Endodermal cell (in vitro differentiated cells): ENCODE data around the gene KDM7A. TPM values are rescaled to one million over a fixed set of nuclear protein-coding genes. Genes with fewer than 3 reads are reported as not detected.

Experiments used
- DNase-seq: peaks from one replicate; pipeline ENCODE4 v3.0.0-alpha.2; 2017
- H3K27ac ChIP-seq: 2 replicates; pipeline ENCODE4 v1.5.1; 2013; ENCODE audit warnings: mild to moderate bottlenecking, low read depth, low read length, moderate library complexity
- H3K27me3 ChIP-seq: 2 replicates; pipeline ENCODE4 v1.6.1; 2013; ENCODE audit warnings: mild to moderate bottlenecking, low read length, moderate library complexity; ENCODE audit not compliant: insufficient read depth, control insufficient read depth, poor library complexity, severe bottlenecking
- H3K36me3 ChIP-seq: 2 replicates; pipeline ENCODE4 v1.7.0; 2013; ENCODE audit warnings: mild to moderate bottlenecking, low read length, moderate library complexity; ENCODE audit not compliant: control insufficient read depth, insufficient read depth
- H3K4me1 ChIP-seq: one replicate; pipeline ENCODE4 v1.7.0; 2013; ENCODE audit warnings: low read length; ENCODE audit not compliant: control insufficient read depth, insufficient read depth
- H3K4me3 ChIP-seq: 2 replicates; pipeline ENCODE4 v1.5.1; 2013; ENCODE audit warnings: mild to moderate bottlenecking, low read length, moderate library complexity
- H3K9ac ChIP-seq: 2 replicates; pipeline ENCODE4 v1.6.1; 2013; ENCODE audit warnings: mild to moderate bottlenecking, low read length, moderate library complexity; ENCODE audit not compliant: poor library complexity, severe bottlenecking; ENCODE audit errors: extremely low read depth
- H3K9me3 ChIP-seq: 2 replicates; pipeline ENCODE4 v1.6.1; 2013; ENCODE audit warnings: mild to moderate bottlenecking, low read length, moderate library complexity; ENCODE audit not compliant: control insufficient read depth
- H3K27ac Mint-ChIP-seq: 2 replicates; pipeline ENCODE4 v1.8.0; 2020; ENCODE audit warnings: mixed read lengths
- H3K27me3 Mint-ChIP-seq: 2 replicates; pipeline ENCODE4 v1.8.0; 2021; ENCODE audit warnings: mild to moderate bottlenecking, mixed read lengths; ENCODE audit not compliant: insufficient read depth
- H3K36me3 Mint-ChIP-seq: 2 replicates; pipeline ENCODE4 v1.8.0; 2020; ENCODE audit warnings: low read depth, mixed read lengths
- H3K4me1 Mint-ChIP-seq: 2 replicates; pipeline ENCODE4 v1.8.0; 2020; ENCODE audit warnings: mixed read lengths
- H3K4me3 Mint-ChIP-seq: 2 replicates; pipeline ENCODE4 v1.8.0; 2020; ENCODE audit warnings: mild to moderate bottlenecking, moderate library complexity, mixed read lengths
- H3K9me3 Mint-ChIP-seq: 2 replicates; pipeline ENCODE4 v1.8.0; 2020; ENCODE audit warnings: mild to moderate bottlenecking, mixed read lengths
- WGBS, 2 experiments: methylation state at CpG; one replicate each; pipeline versions ENCODE4 v1.1.5 to v1.1.7; 2013; ENCODE audit warnings: missing lambda C conversion rate in 2 of 2, mixed read lengths in 1 of 2; ENCODE audit not compliant: insufficient coverage in 1 of 2, insufficient read length in 1 of 2; 5-methylcytosine and 5-hydroxymethylcytosine counted together
- total RNA-seq, 2 donors: library from RNA; stranded (reverse); fragmentation: NEBNext Ultra II Directional in 1 of 2; extraction: Animal tissue kit (Norgen Biotek cat#: 25700) in 1 of 2; gene quantifications; 2 replicates in 1 of 2; 3 replicates in 1 of 2; pipeline ENCODE4 v1.2.1, GENCODE V29; 2021
- TF ChIP-seq, protein P1 (sequence below): fragments of 200-600 bp; sonication (generic); conservative IDR thresholded peaks from 2 replicates; pipeline ENCODE4 v1.5.0; 2021; ENCODE audit warnings: antibody characterized with exemption, mild to moderate bottlenecking

KDM7A gene
- total RNA-seq, 2 donors from 2014 or later: 22.9 to 24.5 TPM

DNA sequence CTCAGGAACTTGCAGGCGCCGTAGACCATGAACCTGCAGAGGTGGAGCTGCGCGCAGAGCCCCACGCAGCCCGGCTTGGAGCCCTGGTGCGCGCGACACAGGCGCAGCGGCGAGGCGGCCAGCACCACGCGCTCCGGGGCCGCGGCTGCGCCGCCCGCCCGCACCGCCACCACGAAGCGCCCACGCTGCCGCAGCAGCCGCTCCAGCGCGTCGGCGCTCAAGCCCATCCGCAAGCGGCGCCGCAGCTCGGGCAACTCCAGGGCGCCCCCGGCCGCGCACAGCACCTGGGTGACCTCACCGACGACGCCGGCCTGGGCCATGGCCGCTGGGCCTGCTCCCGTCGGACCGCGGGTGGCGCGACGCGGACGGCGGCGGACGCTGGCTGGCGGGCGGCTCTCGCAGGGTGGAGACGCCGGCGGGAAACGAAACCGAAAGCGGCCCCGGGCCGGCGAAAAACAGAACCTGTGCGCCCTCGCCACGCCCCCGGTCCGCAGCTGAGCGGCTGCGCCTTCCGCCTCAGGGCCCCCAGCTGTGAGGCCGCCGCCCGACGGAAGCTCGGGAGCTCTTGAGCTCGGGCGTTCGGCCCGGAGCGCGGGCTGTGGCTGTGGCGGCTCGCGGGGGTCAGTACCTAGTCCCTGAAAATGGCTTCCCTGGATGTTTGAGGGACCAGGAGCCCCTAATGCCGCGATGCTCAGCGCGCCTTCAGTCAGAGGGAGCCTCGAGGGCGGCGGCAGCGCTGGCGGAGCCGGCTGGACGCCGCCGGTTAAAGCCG lies 114.1 kb downstream of the KDM7A start, which contains the start of gene PARP12:
PARP12 (minus strand) TSS at position 424 of the 772 bp plus-strand sequence; CDS start at position 320, 104 bp downstream.
- peak; percentile 90 for DNase-seq
- Mint-ChIP-seq H3K27me3 (peaks cover 38% of the 10 kb centered on the region), H3K27ac (no peak within 1 kb of the TSS), H3K4me3 (peak within 1 kb of the TSS; percentile 62), H3K4me1 (no peaks in the 10 kb centered on the region), H3K9me3 (peaks cover 13% of the 10 kb centered on the region), H3K36me3 (no peaks in the 10 kb centered on the region)
- TF ChIP-seq, protein P1, sequence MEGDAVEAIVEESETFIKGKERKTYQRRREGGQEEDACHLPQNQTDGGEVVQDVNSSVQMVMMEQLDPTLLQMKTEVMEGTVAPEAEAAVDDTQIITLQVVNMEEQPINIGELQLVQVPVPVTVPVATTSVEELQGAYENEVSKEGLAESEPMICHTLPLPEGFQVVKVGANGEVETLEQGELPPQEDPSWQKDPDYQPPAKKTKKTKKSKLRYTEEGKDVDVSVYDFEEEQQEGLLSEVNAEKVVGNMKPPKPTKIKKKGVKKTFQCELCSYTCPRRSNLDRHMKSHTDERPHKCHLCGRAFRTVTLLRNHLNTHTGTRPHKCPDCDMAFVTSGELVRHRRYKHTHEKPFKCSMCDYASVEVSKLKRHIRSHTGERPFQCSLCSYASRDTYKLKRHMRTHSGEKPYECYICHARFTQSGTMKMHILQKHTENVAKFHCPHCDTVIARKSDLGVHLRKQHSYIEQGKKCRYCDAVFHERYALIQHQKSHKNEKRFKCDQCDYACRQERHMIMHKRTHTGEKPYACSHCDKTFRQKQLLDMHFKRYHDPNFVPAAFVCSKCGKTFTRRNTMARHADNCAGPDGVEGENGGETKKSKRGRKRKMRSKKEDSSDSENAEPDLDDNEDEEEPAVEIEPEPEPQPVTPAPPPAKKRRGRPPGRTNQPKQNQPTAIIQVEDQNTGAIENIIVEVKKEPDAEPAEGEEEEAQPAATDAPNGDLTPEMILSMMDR: no peak
- Histone ChIP-seq H3K9ac (peak within 1 kb of the TSS; percentile 55), H3K4me3 (peak within 1 kb of the TSS; percentile 70), H3K9me3 (peaks cover 15% of the 10 kb centered on the region), H3K27ac (no peak within 1 kb of the TSS), H3K36me3 (no peaks in the 10 kb centered on the region), H3K4me1 (no peaks in the 10 kb centered on the region), H3K27me3 (peaks cover 27% of the 10 kb centered on the region)
- WGBS, 2 experiments: 5 to 11% methylated on average over 18 to 106 of the region's 106 CpGs

GRCh38 chr7:140062118-140062527 lies 114.7 kb downstream of the KDM7A start:
- DNase-seq: peak; percentile 74
- peaks cover 38% of the 10 kb centered on the region for H3K27me3 Mint-ChIP-seq
- H3K9ac ChIP-seq: no peak overlapping the region
- TF ChIP-seq, protein P1: no peak
- H3K9me3 Mint-ChIP-seq: peaks cover 9% of the 10 kb centered on the region
- H3K27ac Mint-ChIP-seq: no peak overlapping the region
- WGBS, 2 experiments: 34 to 49% methylated on average over 17 to 32 of the region's 32 CpGs
- H3K4me3 Mint-ChIP-seq: peak overlapping the region; percentile 62
- peaks cover 27% of the 10 kb centered on the region for H3K27me3 ChIP-seq
- no peaks in the 10 kb centered on the region for H3K4me1 Mint-ChIP-seq
- H3K36me3 Mint-ChIP-seq: no peaks in the 10 kb centered on the region
- H3K27ac ChIP-seq: no peak overlapping the region
- H3K4me3 ChIP-seq: peak overlapping the region; percentile 70
- H3K36me3 ChIP-seq: no peaks in the 10 kb centered on the region
- H3K4me1 ChIP-seq: no peaks in the 10 kb centered on the region
- peaks cover 10% of the 10 kb centered on the region for H3K9me3 ChIP-seq

DNA sequence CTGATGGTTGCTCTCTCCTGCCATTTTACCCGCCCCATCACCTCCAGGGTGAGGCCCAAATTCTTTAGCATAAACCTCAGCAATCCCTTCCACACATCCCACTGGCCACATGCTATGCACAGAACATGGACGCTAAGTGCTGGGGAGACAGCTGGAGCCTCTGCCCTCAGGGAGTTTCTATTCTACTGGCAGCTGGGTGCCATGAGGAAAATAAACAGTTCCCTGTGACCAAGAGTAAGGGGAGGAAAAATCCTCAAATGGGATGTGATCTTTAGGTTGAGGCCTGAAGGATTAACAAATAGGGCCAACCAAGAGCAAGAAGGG lies 115.2 kb downstream of the KDM7A start:
- no peaks in the 10 kb centered on the region for H3K36me3 ChIP-seq
- 95 to 100% methylated on average over 1 to 2 of the region's 2 CpGs for WGBS, 2 experiments
- H3K4me1 ChIP-seq: no peaks in the 10 kb centered on the region
- H3K36me3 Mint-ChIP-seq: no peaks in the 10 kb centered on the region
- no peak overlapping the region for H3K9ac ChIP-seq
- H3K4me3 ChIP-seq: no peak overlapping the region
- no peak overlapping the region for H3K27ac Mint-ChIP-seq
- H3K27ac ChIP-seq: no peak overlapping the region
- H3K9me3 Mint-ChIP-seq: peaks cover 4% of the 10 kb centered on the region
- DNase-seq: no peak
- H3K27me3 Mint-ChIP-seq: peaks cover 36% of the 10 kb centered on the region
- peaks cover 27% of the 10 kb centered on the region for H3K27me3 ChIP-seq
- TF ChIP-seq, protein P1: no peak
- H3K4me1 Mint-ChIP-seq: no peaks in the 10 kb centered on the region
- H3K4me3 Mint-ChIP-seq: peak overlapping the region; percentile 62
- H3K9me3 ChIP-seq: peaks cover 4% of the 10 kb centered on the region
